Colonic mucosa (tissue), 4 donors: ENCODE measurements around the gene COG5. TPM values are rescaled to one million over a fixed set of nuclear protein-coding genes. Genes with fewer than 3 reads are reported as not detected.
"Not testable (repeated sequence)": the region's sequence is repeated elsewhere in the genome, so short reads cannot be mapped to it uniquely, and the experiment has no call there.

Experiments
- DNase-seq: peaks from one replicate; pipeline ENCODE4 v3.0.0-alpha.2; 2020
- H3K27ac ChIP-seq: fragments of 200-600 bp; one replicate; pipeline ENCODE4 v1.8.0; 2021
- H3K27me3 ChIP-seq: fragments of 200-600 bp; one replicate; pipeline ENCODE4 v1.8.0; 2021
- H3K36me3 ChIP-seq: fragments of 200-600 bp; one replicate; pipeline ENCODE4 v1.8.0; 2021
- H3K4me1 ChIP-seq: fragments of 200-600 bp; one replicate; pipeline ENCODE4 v1.8.0; 2021; ENCODE audit warnings: mild to moderate bottlenecking
- H3K4me3 ChIP-seq: fragments of 200-600 bp; one replicate; pipeline ENCODE4 v1.8.0; 2021
- H3K9ac ChIP-seq, 2 donors: one replicate each; pipeline ENCODE4 v1.7.0; 2013; ENCODE audit warnings: control low read depth in 2 of 2, low read depth in 2 of 2, low read length in 2 of 2
- H3K9me3 ChIP-seq: fragments of 200-600 bp; one replicate; pipeline ENCODE4 v1.8.0; 2021
- CTCF ChIP-seq: fragments of 200-600 bp; IDR thresholded peaks from one replicate; pipeline ENCODE4 v1.8.0; 2022; ENCODE audit warnings: antibody characterized with exemption, mild to moderate bottlenecking
- intact Hi-C: fragments of 100-400 bp; cut with DNase I; formaldehyde crosslinking; loops from one replicate; pipeline ENCODE4 v1.14.1; 2022
- total RNA-seq, 2 donors: library from RNA; stranded (reverse); fragmentation: NEBNext Ultra II Directional in 1 of 2; extraction: Animal tissue kit (Norgen Biotek cat#: 25700) in 1 of 2; gene quantifications; one replicate each; pipeline ENCODE4 v1.2.1, GENCODE V29; 2021
- donor health status: healthy.
- donor health status: DM: no; HTN: no; CAD: no.
- donor health status: DM: no; HTN: no; CAD: no.

The COG5 gene
- total RNA-seq, 2 donors from 2014 or later: 43.1 to 46.8 TPM

GRCh38 chr7:107544848-107545591, 18.7 kb downstream of the COG5 start:
- H3K4me3 ChIP-seq: no peak overlapping the region
- H3K9ac ChIP-seq: no peak overlapping the region
- no peaks in the 10 kb centered on the region for H3K9me3 ChIP-seq
- no peaks in the 10 kb centered on the region for H3K27me3 ChIP-seq
- H3K36me3 ChIP-seq: peaks cover 10% of the 10 kb centered on the region
- intact Hi-C loops: no loop called here
- no peak for DNase-seq
- H3K27ac ChIP-seq: no peak overlapping the region
- TF ChIP-seq CTCF: no peak
- H3K4me1 ChIP-seq: no peaks in the 10 kb centered on the region

GRCh38 chr7:107543338-107543993, 20.3 kb downstream of the COG5 start:
- Histone ChIP-seq H3K4me1 (no peaks in the 10 kb centered on the region), H3K27ac (no peak overlapping the region), H3K27me3 (no peaks in the 10 kb centered on the region), H3K9ac (no peak overlapping the region), H3K4me3 (no peak overlapping the region), H3K36me3 (peaks cover 10% of the 10 kb centered on the region), H3K9me3 (no peaks in the 10 kb centered on the region)
- TF ChIP-seq CTCF: no peak
- intact Hi-C loops: no loop called here
- DNase-seq: no peak

- TF ChIP-seq CTCF: no peak
- Histone ChIP-seq H3K4me3 (no peak overlapping the region), H3K9ac (no peak overlapping the region), H3K27ac (no peak overlapping the region), H3K4me1 (no peaks in the 10 kb centered on the region), H3K9me3 (no peaks in the 10 kb centered on the region), H3K27me3 (no peaks in the 10 kb centered on the region), H3K36me3 (no peaks in the 10 kb centered on the region)
- DNase-seq: peak; percentile 45
- intact Hi-C loops: no loop called here
Observed at GRCh38 chr7:107538001-107538400, 25.7 kb downstream of the COG5 start.

DNA sequence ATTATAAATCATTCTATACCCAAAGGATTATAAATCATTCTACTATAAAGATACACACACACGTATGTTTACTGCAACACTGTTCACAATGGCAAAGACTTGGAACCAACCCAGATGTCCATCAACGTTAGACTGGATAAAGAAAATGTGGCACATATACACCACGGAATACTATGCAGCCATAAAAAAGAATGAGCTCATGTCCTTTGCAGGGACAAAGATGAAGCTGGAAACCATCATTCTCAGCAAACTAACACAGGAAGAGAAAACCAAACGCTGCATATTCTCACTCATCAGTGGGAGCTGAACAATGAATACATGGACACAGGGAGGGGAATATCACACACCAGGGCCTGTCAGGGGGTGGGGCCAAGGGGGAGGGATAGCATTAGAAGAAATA, 26.5 kb downstream of the COG5 start:
- DNase-seq, H3K4me3 ChIP-seq, intact Hi-C loops, H3K27me3 ChIP-seq, H3K27ac ChIP-seq, H3K9ac ChIP-seq, H3K4me1 ChIP-seq, H3K9me3 ChIP-seq, H3K36me3 ChIP-seq: not testable (repeated sequence)

DNA sequence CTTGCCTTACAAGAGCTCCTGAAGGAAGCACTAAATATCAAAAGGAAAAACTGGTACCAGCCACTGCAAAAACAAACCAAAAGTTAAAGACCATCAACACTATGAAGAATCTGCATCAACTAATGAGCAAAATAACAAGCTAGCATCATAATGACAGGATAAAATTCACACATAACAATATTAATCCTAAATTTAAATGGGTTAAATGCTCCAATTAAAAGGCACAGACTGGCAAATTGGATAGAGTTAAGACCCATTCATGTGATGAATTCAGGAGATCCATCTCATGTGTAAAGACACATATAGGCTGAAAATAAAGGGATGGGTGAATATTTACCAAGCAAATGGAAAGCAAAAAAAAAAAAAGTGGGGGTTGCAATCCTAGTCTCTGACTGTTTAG, 29.6 kb downstream of the COG5 start:
- no peak for DNase-seq
- intact Hi-C loops: no loop called here
- Histone ChIP-seq H3K27me3 (no peaks in the 10 kb centered on the region), H3K36me3 (no peaks in the 10 kb centered on the region), H3K27ac (no peak overlapping the region), H3K4me3 (no peak overlapping the region), H3K4me1 (no peaks in the 10 kb centered on the region), H3K9me3 (no peaks in the 10 kb centered on the region), H3K9ac (no peak overlapping the region)
- no peak for TF ChIP-seq CTCF

- intact Hi-C loops: no loop called here
- Histone ChIP-seq H3K27me3 (no peaks in the 10 kb centered on the region), H3K9ac (no peak overlapping the region), H3K4me3 (no peak overlapping the region), H3K27ac (no peak overlapping the region), H3K9me3 (no peaks in the 10 kb centered on the region), H3K4me1 (no peaks in the 10 kb centered on the region), H3K36me3 (no peaks in the 10 kb centered on the region)
- no peak for DNase-seq
- TF ChIP-seq CTCF: no peak
Observed at GRCh38 chr7:107530751-107531150, 33.0 kb downstream of the COG5 start.
